HG02938 (cell line): ENCODE results near the gene ATP6V0E2.

ENCODE experiments used
- ATAC-seq: cut with Tn5 transposase; IDR thresholded peaks from one replicate; pipeline ENCODE4 v1.9.1; 2021; ENCODE audit warnings: mild to moderate bottlenecking, moderate library complexity; ENCODE audit not compliant: unreplicated experiment

Gene ATP6V0E2

DNA sequence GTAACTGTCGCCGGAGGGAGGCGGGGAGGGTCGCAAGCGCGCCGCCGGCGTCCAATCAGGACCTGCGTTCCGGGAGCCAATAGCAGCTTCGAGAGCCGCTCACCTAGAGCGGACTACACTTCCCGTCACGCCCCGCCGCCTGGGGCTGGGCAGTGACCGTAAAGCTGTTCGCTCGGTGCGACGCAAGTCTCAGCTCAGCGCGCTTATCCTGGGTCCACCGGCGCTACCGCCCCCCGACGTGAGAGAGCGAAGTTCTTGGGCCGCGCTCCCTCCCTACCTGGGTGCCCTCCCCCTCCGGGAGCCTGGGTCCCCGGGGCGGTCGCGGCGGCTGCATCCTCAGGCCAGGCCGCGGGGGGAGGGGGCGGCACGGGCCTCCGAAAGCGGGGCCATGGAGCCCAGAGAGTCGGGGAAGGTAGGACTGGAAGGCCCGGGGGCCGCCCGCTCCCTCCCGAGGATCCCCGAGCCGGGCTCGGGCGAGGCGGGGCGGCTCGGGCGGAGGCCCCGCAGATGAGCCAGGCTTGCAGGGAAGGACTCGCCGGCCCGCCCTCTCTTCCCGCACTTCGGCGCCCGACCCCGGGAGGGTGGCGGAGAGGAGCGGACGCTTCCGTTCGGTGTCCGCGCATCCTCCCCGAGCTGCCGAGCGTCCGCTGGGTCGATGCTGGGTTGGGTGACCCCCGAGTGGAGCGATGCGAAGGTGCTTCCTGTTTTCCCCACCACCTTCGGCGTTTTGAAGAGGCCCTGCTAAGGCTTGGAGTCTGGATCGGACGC lies 35.4 kb upstream of the ATP6V0E2 start, which contains the start of gene ZNF862:
Gene ZNF862, plus strand, starts transcription at position 152 of the 768 bp plus-strand sequence. Its CDS starts 237 bp downstream, at position 389.
- peak; percentile 97 for ATAC-seq

DNA sequence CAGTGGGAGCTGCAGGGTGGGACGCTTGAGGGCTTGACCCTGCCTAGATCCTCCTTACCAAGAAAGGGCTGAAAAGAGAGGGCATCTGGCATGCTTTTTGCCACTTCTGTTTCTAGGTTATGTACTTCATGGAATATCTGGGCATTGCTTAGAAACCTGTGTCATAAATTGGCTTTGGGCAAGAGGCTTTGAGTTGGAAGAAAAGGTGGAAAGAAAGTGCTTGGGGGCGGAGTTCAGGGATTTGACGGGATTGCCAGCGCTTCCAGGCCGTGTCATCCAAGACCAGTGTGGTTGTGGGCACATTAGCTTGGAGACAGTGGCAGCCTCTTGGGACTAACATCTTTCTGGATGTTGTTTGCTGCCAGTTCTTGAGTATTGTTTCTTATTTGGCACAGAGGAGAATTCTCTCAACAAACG lies 34.8 kb upstream of the ATP6V0E2 start:
- ATAC-seq: no peak

DNA sequence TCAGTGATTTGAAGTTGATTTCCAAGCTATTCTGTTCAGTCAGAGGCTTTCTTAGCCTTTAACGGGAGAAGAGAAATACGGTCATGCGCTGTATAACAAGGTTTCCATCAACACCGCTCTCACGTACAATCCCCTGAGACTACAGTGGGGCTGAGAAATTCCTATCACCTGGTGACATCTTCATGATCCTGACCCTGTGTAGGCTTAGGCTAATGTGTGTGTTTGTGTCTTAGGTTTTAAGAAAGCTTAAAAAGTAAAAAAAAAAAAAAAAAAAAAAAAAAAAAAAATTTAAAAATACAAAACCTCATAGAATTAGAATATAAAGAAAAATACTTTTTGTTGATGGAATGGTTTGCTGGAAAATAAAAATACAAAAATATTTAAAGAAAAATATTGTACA lies 33.8 kb upstream of the ATP6V0E2 start:
- no peak for ATAC-seq

DNA sequence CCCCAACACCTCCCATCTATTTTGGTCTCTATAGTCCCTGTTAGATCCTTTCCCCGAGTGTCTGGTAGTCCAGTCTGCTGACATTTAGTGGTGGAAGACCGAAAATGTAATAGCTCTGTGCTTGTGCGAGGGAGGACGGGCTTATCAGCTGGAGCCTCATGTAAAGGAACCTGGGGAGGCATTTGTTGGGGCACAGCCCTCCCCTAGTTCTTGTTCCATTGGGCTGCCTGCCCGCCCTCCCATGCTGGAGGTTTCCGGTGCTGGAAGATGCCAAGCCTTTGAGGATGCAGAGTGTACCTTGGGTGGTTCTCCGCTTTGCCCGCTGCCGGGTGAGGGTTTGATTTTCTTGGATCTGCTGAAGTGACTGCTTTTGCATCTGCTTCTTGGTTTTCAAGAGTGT lies 30.2 kb upstream of the ATP6V0E2 start:
- ATAC-seq: no peak

DNA sequence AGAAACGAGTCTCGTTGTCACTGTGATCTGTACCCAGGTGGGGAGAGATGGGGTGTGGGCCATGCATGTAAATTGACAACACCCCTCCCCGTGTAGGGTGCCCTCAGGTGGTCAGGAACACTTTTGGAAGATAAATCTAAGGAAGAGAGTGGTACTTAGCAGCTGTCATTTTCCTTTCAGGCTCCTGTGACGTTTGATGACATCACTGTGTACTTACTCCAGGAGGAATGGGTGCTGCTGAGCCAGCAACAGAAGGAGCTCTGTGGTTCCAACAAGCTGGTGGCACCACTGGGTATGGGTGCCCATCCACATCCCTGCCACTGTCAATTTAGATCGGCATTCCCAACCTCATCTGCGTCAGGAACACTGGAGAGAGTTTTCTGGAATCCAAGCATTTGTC lies 29.3 kb upstream of the ATP6V0E2 start:
- ATAC-seq: no peak

DNA sequence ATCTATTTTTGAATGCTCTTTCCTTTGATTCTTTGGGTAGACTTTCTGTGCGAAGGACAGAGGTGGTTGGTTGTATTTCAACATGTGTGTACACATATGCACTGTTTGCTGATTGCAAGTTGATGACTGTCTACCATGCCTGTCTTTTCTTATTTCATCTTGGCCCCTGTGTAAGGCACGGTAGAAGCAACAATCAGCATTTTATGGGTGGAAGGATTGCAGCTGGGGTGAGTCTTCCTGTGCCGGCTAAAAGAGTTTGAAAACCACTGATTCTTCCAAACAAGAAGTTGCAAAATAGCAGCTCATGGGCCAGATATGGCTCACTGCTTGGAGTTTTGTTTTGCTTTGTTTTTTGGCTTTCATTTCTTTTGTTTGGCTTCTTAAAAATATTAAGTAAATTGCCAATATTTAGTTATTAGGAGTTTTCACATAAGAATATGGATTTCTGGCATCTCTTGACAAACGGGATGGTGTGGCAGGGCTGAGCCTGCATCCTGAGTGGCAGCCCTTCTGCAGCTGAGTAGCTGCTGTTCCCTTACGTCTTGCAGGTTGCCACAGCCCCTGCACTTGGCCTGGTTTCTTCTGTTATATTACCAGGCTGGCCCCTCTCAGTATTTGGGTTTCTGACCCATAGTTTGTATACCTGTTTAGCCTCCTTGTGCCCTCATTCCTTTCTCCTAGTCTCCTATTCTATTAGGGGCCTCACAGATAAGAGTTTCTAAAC lies 28.4 kb upstream of the ATP6V0E2 start:
- ATAC-seq: no peak

DNA sequence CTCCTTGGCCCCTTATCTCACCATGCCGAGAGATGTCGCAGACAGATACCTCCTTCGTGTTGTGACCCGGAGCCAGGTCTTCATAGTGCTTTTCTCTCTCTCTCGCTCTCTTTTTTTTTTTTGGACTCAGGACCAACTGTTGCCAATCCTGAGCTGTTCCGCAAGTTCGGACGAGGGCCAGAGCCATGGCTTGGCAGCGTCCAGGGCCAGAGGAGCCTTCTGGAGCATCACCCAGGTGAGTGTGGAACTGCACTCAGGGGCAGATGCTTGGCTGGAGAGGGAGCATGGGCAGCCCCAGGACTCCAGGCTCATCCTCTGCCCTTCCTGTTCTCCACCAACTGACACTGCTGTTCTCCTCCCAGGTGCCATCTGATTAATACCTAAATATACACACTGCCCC lies 27.7 kb upstream of the ATP6V0E2 start:
- ATAC-seq: no peak

DNA sequence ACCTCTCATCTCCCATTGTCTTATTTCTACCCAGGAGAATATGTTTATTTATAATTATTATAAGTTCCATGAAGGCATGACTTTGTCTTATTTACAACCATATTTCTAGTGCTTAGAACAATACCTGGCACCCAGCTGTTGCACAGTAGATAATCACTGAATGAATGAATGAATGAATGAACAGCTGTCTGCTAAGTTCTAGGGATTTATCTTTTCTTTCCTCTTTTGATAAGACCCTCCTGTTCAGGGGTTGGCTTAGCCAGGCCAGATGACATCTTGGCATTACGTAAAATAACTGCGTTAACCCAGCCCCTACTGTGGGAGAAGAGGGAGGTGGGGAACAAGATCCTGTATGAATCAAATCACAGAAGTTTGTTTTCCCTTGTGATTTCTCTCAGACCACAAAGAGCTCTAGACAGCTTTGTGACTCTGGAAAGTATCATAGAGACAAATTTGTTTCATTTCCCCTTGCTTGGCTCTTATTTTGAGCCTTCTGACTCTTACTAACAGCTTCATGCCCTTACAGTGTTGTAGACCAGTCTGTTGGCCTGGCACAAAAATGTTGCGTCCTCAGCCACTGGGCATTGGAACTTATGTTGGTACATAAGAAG lies 27.2 kb upstream of the ATP6V0E2 start:
- ATAC-seq: peak; percentile 71

DNA sequence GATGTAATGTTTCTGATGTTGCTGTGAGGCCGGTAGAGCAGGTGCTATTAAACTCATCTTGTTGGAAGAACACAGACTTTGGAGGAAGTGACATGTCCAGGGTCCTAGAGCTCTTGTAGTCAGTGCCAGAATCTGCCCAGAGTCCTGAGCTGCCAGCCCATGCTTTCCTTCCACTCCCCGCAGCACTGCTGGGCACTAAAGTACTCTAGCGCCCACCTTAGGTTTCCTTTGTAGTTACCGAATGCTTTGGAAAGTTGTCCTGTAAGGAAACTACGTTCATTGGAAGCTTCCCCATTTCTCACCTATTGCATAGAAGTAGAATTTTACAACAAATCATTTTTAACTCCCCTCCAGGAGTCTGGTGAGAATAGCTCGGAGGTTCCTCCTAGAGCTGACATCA lies 24.6 kb upstream of the ATP6V0E2 start:
- no peak for ATAC-seq

DNA sequence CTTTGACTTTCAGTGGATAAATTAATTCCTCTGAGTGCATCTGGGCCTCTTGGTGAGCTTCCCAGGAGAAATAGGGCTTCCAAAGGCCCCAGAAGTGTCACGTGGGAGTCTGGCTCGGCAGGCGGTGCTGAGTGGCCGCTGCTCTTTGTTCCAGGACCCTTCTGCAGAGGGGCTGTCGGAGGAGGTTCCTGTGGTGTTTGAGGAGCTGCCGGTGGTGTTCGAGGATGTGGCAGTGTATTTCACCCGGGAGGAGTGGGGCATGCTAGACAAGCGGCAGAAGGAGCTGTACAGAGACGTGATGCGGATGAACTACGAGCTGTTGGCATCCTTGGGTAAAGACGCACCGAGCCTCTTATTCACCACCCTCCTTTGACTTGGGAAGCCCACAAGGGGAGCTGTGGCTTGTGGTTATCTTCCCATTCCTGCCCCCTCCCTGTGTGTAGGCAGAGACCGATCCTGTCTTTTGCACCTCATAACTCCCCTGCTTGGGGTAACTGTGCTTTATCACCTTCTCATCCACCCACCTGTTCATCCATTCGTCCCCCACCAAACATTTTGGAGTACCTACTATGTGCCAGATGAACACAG lies 23.7 kb upstream of the ATP6V0E2 start:
- no peak for ATAC-seq

DNA sequence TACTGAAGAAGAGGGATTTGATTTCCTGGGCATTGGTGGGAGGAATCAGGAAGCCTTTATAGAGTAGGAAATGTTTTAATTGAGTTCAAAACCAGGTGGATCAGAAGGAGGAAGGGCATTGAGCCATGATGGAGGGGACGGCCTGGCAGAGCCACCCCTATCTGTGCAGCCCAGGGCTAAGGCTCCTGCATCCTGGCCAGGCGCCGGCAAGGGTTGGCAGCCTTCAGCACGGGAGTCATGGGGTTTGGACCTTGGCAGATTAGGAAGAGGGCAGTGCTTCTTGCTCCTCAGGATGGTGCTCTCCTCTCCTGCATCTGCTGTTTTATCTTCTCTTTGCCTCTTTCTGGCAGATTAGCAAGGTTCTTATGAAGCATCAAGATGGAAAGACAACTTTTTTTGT lies 23.1 kb upstream of the ATP6V0E2 start:
- ATAC-seq: no peak

DNA sequence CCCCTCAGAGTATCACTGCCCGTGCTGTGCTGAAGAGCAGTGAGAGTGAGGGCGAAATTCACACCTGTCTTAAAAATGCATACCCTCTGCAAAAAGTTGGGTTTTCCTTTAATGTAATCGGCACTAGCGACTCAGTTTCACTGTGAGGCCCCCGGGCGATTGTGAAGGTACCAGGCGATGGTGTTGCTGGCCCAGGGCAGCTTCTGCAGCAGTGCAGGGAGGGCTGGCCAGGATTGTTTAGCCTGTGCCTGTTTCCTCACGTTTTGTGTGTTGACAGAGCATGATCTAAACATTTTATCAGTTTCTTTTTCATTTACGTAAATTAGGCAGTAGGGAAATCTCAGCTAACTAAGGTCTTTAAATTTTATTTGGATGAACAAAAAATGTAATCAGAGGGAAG lies 22.3 kb upstream of the ATP6V0E2 start:
- no peak for ATAC-seq

DNA sequence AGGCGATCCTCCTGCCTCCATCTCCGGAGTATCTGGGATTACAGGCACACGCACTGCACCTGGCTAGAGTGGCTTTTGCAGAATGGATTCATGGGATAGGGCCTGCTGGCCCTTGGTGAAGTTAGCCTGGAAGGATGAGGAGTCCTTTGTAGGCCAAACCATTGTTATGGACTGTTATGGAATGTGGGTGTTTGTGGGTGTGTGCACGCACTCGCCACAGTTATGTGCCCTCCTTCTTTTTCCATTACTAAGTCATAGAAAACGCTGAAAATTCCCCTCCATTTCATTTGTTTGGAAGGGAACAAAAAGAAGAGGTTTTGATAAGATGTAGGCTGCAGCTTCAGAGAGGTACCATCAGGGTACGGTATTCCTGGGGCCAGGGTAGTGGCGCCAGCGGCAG lies 20.6 kb upstream of the ATP6V0E2 start:
- ATAC-seq: no peak

DNA sequence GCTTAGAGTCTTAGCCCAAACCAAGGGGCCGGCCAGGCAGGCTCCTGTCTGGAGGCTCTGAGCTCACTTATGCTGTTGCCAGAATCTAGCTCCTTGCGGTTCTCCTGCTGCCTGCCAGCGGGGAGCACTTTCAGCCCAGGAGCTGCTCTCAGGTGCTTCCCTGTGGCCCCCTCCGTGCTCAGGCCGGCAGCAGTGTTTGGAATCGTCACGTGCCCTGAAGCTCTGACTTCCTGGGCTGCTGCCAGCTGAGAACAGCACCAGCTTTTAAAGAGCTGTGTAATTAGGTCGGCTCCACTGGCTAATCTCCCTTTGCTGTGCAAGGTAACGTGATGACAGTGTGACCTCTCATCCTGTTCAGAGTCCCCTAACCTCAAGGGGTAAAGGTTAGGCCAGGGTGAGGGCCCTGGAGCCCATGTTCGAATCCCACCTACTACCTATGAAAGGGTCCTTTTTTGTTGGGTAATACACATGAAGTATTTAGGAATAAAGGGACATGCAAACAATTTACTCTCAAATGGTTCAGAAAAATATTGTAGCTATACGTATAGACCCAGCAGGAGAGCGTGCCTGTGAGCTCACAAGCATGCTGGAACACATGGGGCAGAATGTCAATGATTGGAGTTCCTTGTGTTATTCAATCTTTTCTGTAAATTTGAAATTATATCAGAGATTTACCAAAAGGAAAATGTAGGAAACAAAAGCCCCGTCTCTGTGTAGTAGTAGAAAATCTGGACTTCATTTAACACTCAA lies 19.0 kb upstream of the ATP6V0E2 start:
- no peak for ATAC-seq

DNA sequence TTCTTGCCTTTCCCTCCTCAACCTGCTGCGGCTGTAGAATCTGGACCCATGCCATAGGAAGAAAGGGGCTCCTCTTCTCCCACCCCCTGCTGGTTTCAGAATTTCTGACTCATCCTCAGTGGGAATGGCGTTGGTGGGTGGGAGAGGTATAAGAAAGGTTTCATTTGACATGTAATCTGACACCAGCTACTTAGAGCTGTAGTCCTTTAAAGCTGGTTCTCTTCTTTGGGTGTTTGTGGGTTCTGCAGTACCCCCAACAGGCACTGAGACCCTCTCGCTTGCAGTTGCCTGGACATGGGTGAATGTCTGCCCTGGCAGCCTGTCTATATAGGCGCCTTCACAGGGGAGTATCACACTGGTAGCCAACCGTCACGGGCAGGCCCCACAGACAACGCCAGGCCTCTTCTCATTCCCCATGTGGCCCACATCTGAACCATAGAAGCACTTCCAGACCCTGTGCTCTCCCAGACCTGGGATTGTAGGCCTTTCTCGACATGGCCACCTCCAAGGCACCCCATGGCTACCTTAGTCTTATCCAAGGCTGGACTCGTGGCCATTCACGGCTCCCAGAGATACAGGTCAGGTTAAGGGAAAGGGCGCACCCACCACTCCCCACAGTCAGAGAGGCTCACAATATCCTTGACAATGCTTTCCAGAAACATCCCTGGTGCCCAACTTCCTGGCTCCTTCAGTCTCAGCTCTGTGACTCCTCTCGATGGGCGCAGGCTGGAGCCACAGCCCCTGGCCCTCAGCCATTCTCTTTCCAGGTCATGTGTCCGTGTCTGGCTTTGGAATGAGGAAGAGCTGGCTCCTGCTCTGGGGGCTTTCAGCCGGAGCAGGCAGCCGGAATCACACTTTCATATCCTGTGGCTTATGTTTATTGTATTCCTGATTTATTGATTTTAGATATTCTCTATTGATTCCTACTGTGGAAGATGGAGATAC lies 18.1 kb upstream of the ATP6V0E2 start:
- no peak for ATAC-seq

DNA sequence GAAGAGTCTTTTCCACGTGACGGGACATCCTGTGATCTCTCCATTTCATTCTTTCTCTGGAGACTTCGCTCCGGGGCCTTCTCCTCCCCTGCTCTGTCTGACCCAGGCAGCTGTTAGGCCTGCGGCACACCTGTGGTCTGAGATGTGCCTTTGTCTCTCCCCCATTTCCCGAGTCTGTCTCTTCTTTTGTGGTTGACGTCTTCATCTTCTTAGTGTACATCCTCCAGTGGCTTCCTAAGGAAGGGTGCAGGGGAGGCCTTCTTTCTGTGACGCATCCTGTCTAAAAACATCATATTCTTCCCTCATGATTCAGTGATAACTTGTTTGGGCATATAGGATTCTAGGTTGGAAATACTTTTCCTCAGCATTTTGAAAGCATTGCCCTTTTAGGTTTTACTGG lies 17.2 kb upstream of the ATP6V0E2 start:
- no peak for ATAC-seq

DNA sequence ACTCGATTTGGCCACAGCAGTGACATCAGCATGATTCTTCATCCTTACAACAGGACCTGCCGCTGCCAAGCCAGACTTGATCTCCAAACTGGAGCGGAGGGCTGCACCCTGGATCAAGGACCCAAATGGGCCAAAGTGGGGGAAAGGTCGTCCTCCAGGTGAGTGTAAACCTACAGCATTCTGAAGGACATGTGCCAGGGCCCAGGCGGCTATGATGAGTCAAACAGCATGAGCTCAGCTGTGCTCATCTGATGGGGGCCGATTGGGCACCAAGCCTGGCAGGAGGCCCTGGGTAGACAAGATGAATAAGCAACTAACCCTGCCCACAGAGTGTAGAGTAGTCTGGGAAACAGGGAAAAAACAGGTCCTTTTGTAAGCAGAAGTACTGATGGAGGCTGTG lies 14.4 kb upstream of the ATP6V0E2 start:
- ATAC-seq: no peak

DNA sequence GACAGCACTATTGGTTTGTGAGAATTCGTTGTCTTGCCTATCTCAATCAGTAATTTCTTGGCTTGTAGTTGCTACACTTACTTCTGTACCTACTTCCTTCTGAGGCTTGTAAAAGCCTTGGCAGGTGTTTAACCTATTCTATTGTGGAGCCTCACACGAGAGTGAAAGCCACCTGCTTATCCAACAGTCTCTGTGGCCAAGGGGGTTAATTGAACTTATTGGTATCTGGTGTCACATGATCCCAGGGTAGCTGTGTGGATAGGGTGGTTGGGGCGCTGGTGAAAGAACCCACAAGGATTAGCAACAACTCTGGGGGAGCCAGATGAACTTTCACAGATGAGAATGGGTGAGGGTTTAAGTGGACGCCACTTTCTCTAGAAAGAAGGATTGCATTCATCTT lies 13.9 kb upstream of the ATP6V0E2 start:
- no peak for ATAC-seq

DNA sequence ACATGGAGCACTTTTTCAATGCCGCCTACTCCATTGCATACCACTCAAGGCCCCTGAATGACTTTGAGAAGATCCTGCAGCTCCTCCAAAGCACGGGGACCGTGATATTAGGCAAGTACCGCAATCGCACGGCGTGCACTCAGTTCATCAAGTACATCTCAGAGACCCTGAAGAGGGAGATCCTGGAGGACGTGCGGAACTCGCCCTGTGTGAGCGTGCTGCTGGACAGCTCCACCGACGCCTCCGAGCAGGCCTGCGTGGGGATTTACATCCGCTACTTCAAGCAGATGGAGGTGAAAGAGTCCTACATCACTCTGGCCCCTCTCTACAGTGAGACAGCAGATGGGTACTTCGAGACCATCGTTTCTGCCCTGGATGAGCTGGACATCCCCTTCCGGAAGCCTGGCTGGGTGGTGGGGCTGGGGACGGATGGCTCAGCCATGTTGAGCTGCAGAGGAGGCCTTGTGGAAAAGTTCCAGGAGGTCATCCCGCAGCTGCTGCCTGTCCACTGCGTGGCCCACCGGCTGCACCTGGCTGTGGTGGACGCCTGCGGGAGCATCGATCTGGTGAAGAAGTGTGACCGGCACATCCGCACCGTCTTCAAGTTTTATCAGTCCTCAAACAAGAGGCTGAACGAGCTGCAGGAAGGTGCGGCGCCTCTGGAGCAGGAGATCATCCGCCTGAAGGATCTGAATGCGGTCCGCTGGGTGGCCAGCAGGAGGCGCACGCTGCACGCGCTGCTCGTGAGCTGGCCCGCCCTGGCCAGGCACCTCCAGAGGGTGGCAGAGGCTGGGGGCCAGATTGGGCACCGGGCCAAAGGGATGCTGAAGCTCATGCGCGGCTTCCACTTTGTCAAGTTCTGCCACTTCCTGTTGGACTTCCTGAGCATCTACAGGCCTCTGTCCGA lies 12.7 kb upstream of the ATP6V0E2 start:
- ATAC-seq: no peak
